KMS-11 (cell line): ENCODE measurements around the gene STAG2.
"Not testable (repeated sequence)": the region's sequence is repeated elsewhere in the genome, so short reads cannot be mapped to it uniquely, and the experiment has no call there.

Experiments used
- H2AFZ ChIP-seq: fragments of 200-600 bp; sonication (generic); 2 replicates; pipeline ENCODE4 v1.6.1; 2016; ENCODE audit warnings: antibody characterized with exemption, mixed run types, low read depth
- H3K27ac ChIP-seq: fragments of 200-600 bp; sonication (generic); 2 replicates; pipeline ENCODE4 v1.6.1; 2016; ENCODE audit warnings: mild to moderate bottlenecking, mixed run types
- H3K27me3 ChIP-seq: fragments of 200-600 bp; sonication (generic); 2 replicates; pipeline ENCODE4 v1.6.1; 2017; ENCODE audit warnings: mild to moderate bottlenecking, low read depth, mixed run types, moderate library complexity; ENCODE audit not compliant: insufficient read depth
- H3K36me3 ChIP-seq: fragments of 200-600 bp; sonication (generic); 2 replicates; pipeline ENCODE4 v1.6.1; 2017; ENCODE audit warnings: mild to moderate bottlenecking, mixed run types; ENCODE audit not compliant: insufficient read depth
- H3K4me1 ChIP-seq: fragments of 200-600 bp; sonication (generic); 2 replicates; pipeline ENCODE4 v1.6.1; 2016; ENCODE audit warnings: mild to moderate bottlenecking, low read depth, mixed run types; ENCODE audit not compliant: poor library complexity, severe bottlenecking
- H3K4me2 ChIP-seq: fragments of 200-600 bp; sonication (generic); 2 replicates; pipeline ENCODE4 v1.7.0; 2016; ENCODE audit warnings: mild to moderate bottlenecking, mixed run types
- H3K4me3 ChIP-seq: fragments of 200-600 bp; sonication (generic); IDR thresholded peaks from 2 replicates; pipeline ENCODE4 v1.6.1; 2017; ENCODE audit warnings: low read depth, low read length, mixed read lengths; ENCODE audit not compliant: insufficient read depth
- H3K79me2 ChIP-seq: fragments of 200-600 bp; sonication (generic); 2 replicates; pipeline ENCODE4 v1.6.1; 2016; ENCODE audit warnings: low read depth, mixed run types; ENCODE audit not compliant: insufficient read depth
- H3K9ac ChIP-seq: fragments of 200-600 bp; sonication (generic); 2 replicates; pipeline ENCODE4 v1.6.1; 2016; ENCODE audit warnings: mild to moderate bottlenecking, mixed run types
- H4K20me1 ChIP-seq: fragments of 200-600 bp; sonication (generic); 2 replicates; pipeline ENCODE4 v1.6.1; 2016; ENCODE audit warnings: mild to moderate bottlenecking, mixed run types; ENCODE audit not compliant: insufficient read depth
- CTCF ChIP-seq: fragments of 200-600 bp; sonication (generic); conservative IDR thresholded peaks from 2 replicates; pipeline ENCODE4 v1.6.1; 2017; ENCODE audit warnings: low read depth, mild to moderate bottlenecking, antibody characterized with exemption, low read length, moderate library complexity, mixed read lengths

The STAG2 gene

GRCh38 chrX:124113621-124114600, 152.4 kb downstream of the STAG2 start:
- no peak for TF ChIP-seq CTCF
- H3K9ac ChIP-seq, result no peak overlapping the region
- H3K4me1 ChIP-seq, result no peaks in the 10 kb centered on the region
- H3K27me3 ChIP-seq, result no peaks in the 10 kb centered on the region
- H3K27ac ChIP-seq, result no peak overlapping the region
- H3K4me3 ChIP-seq, result no peak overlapping the region
- H3K4me2 ChIP-seq, result no peak overlapping the region
- no peaks in the 10 kb centered on the region for H3K79me2 ChIP-seq
- H4K20me1 ChIP-seq, result no peaks in the 10 kb centered on the region
- H3K36me3 ChIP-seq, result no peaks in the 10 kb centered on the region
- no peak overlapping the region for H2AFZ ChIP-seq

- Histone ChIP-seq H3K4me3 (no peak overlapping the region), H3K4me1 (no peaks in the 10 kb centered on the region), H3K79me2 (no peaks in the 10 kb centered on the region), H3K9ac (no peak overlapping the region), H4K20me1 (no peaks in the 10 kb centered on the region), H3K36me3 (no peaks in the 10 kb centered on the region), H3K27me3 (no peaks in the 10 kb centered on the region), H3K4me2 (no peak overlapping the region), H3K27ac (no peak overlapping the region), H2AFZ (no peak overlapping the region)
- TF ChIP-seq CTCF, result no peak
Observed at GRCh38 chrX:124117325-124117724, 155.8 kb downstream of the STAG2 start.

DNA sequence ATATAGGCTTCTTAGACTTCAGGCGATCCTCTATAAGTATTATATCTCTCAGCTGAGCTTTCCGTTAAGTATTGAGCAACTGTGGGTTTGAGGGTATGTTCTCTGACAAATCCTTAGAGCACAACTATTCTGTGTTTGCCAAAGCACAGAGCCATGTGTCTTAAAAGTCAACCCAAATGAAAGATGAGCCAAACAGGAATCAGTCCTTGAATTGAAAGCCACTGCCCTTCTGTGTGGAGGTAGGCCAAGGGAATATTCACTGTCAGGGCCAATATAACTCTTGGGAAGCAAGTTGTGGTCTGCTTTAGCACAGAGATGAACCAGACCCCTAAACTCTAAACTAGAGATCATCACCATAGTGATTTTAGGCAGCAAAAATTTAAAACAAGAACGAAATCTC, 164.0 kb downstream of the STAG2 start:
- Histone ChIP-seq H3K4me3 (no peak overlapping the region), H3K4me2 (no peak overlapping the region), H3K4me1 (no peaks in the 10 kb centered on the region), H3K79me2 (no peaks in the 10 kb centered on the region), H3K9ac (no peak overlapping the region), H3K27me3 (no peaks in the 10 kb centered on the region), H3K36me3 (no peaks in the 10 kb centered on the region), H4K20me1 (no peaks in the 10 kb centered on the region), H2AFZ (no peak overlapping the region), H3K27ac (no peak overlapping the region)
- TF ChIP-seq CTCF, result no peak

DNA sequence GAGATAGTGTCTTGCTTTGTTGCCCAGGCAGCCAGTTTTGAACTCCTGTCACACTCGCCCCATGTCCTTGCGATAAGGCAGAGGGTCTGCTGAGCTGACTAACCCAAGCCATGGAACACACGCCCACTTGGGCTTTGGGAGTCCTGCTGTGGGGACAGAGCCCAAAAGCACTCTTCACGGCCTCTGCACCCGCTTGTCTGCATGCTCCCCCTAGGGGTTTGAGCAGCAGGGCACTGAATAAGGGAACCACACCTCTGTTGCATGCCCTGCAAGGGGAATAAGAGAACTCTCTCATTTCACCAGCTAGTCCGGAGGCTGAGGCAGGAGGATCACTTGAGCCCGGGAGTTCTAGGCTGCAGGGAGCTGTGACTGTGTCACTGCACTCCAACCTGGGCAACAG, 166.0 kb downstream of the STAG2 start:
- Histone ChIP-seq H3K36me3 (no peaks in the 10 kb centered on the region), H3K27ac (no peak overlapping the region), H3K4me1 (no peaks in the 10 kb centered on the region), H3K27me3 (no peaks in the 10 kb centered on the region), H3K4me3 (no peak overlapping the region), H3K9ac (no peak overlapping the region), H3K4me2 (no peak overlapping the region), H2AFZ (no peak overlapping the region), H3K79me2 (no peaks in the 10 kb centered on the region), H4K20me1 (no peaks in the 10 kb centered on the region)
- TF ChIP-seq CTCF, result no peak

DNA sequence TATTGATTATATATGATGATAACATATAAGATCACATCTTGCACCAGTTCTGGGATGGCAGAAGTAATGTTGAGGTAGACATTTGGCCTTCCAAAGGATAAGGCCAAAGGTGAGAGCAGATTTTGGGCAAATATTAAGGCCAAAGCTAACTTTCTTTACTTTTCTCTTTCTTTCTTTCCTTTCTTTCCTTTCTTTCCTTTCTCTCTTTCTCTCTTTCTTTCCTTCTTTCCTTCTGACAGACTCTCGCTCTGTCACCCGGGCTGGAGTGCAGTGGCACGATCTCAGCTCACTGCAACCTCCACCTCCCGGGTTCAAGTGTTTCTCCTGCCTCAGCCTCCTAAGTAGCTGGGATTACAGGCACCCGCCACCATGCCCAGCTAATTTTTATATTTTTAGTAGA, 170.9 kb downstream of the STAG2 start:
- H3K27ac ChIP-seq, H3K4me1 ChIP-seq, H3K4me2 ChIP-seq, H2AFZ ChIP-seq, H3K79me2 ChIP-seq, H4K20me1 ChIP-seq, H3K4me3 ChIP-seq, H3K9ac ChIP-seq, H3K27me3 ChIP-seq, H3K36me3 ChIP-seq: not testable (repeated sequence)
